A673 (cell line): ENCODE measurements around the gene YTHDF2. TPM values are rescaled to one million over a fixed set of nuclear protein-coding genes. Genes with fewer than 3 reads are reported as not detected.

Source experiments
- BruUV-seq: library from RNA; stranded (reverse); fragments of 400-500 nt; replicated peaks from 2 replicates; lab custom pipeline; 2021; lab: Mats Ljungman, UMichigan
- CTCF ChIA-PET: fragments of 300-600 bp; sonication (Branson Sonifier 250); formaldehyde crosslinking; loops from one replicate; lab custom pipeline; 2022; ENCODE audit warnings: antibody characterized with exemption; lab: Charles Lee
- POLR2A ChIA-PET: fragments of 300-600 bp; sonication (Branson Sonifier 250); formaldehyde crosslinking; loops from one replicate; lab custom pipeline; 2022; ENCODE audit warnings: antibody characterized with exemption; ENCODE audit not compliant: low non-redundant PET; lab: Charles Lee
- DNase-seq: peaks from one replicate; pipeline ENCODE4 v3.0.0-alpha.2; 2015; ENCODE audit warnings: low spot score
- H3K27ac ChIP-seq: fragments of 200-600 bp; sonication (generic); 2 replicates; pipeline ENCODE4 v1.5.1; 2016; ENCODE audit warnings: mixed run types, low read depth, mild to moderate bottlenecking, mixed read lengths, antibody characterized with exemption, low read length; ENCODE audit not compliant: poor library complexity, severe bottlenecking
- H3K27me3 ChIP-seq: fragments of 200-600 bp; sonication (generic); replicated peaks from 2 replicates; pipeline ENCODE4 v1.6.1; 2017; ENCODE audit warnings: mixed run types, low read depth, mild to moderate bottlenecking, mixed read lengths, antibody characterized with exemption, low read length; ENCODE audit not compliant: insufficient read depth, poor library complexity
- H3K36me3 ChIP-seq: fragments of 200-600 bp; sonication (generic); 2 replicates; pipeline ENCODE4 v1.6.1; 2016; ENCODE audit warnings: mixed run types, mild to moderate bottlenecking, mixed read lengths, antibody characterized with exemption, low read length; ENCODE audit not compliant: insufficient read depth, poor library complexity, severe bottlenecking
- H3K4me1 ChIP-seq: fragments of 200-600 bp; sonication (generic); 2 replicates; pipeline ENCODE4 v1.6.1; 2017; ENCODE audit warnings: mixed run types, mild to moderate bottlenecking, mixed read lengths, antibody characterized with exemption, low read length; ENCODE audit not compliant: insufficient read depth, poor library complexity, severe bottlenecking
- H3K4me3 ChIP-seq: fragments of 200-600 bp; sonication (generic); 2 replicates; pipeline ENCODE4 v1.5.1; 2016; ENCODE audit warnings: low read depth, mixed run types, mild to moderate bottlenecking, mixed read lengths, low read length; ENCODE audit not compliant: poor library complexity, severe bottlenecking
- H3K9me3 ChIP-seq: fragments of 200-600 bp; sonication (generic); 2 replicates; pipeline ENCODE4 v1.6.1; 2016; ENCODE audit warnings: mixed run types, low read depth, mild to moderate bottlenecking, mixed read lengths, antibody characterized with exemption, low read length; ENCODE audit not compliant: poor library complexity, severe bottlenecking
- EZH2 ChIP-seq: fragments of 200-600 bp; sonication (generic); IDR thresholded peaks from 2 replicates; pipeline ENCODE4 v1.6.1; 2017; ENCODE audit warnings: borderline replicate concordance, low read depth, mild to moderate bottlenecking, mixed read lengths, antibody characterized with exemption, low read length; ENCODE audit not compliant: poor library complexity, severe bottlenecking
- intact Hi-C: fragments of 100-400 bp; cut with micrococcal nuclease; formaldehyde crosslinking; loops from one replicate; pipeline ENCODE4 v1.10.0; 2022; ENCODE audit not compliant: unreplicated experiment
- total RNA-seq: library from RNA; stranded (reverse); gene quantifications from 2 replicates; pipeline ENCODE4 v1.2.3, GENCODE V29; 2021
- TF ChIP-seq, protein P1 (sequence below): fragments of 300-800, 200-600 bp; sonication (generic); conservative IDR thresholded peaks from 2 replicates; pipeline ENCODE4 v1.5.1; 2017; ENCODE audit warnings: low read depth, mild to moderate bottlenecking, antibody characterized with exemption, low read length, moderate library complexity, mixed read lengths

YTHDF2 gene
- total RNA-seq, 1 experiment from 2014 or later, result 111 TPM

DNA sequence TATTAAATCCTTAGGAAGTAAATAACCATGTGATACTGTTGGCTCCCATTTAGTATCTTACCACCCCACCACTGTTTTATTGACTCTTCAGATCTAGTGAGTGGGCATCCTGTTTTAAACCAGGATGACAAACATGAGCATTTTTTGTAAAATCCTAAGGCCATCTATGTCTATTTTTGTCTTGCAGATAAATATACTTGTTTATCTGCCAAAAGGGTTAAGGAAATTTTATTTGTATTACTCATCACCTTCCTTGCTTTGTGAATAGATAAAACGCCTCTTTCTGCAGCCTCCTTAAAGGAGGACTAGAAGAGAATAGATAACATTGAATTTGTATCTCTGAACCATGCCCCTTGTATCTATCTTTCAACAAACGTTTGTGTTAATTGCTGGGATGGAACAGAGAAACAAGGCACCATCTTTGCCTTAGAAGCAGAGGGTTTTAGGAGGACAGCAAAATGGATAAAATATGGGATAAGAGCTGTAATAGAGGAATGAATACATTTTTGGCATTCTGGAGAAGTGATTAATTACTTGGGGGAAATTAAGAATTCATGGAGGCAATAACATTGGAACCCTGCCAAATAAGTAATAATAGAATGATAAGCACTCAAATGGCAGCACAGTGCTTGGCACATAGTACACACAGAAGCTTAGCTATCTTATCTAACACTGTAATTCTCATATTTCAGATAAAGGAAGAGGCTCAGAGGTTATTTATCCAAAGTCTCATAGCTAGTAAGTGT is 14.7 kb downstream of the YTHDF2 start:
- Histone ChIP-seq H3K36me3 (peaks cover 34% of the 10 kb centered on the region), H3K4me3 (no peak overlapping the region), H3K27me3 (no peaks in the 10 kb centered on the region), H3K4me1 (peaks cover 28% of the 10 kb centered on the region), H3K27ac (no peak overlapping the region), H3K9me3 (no peaks in the 10 kb centered on the region)
- CTCF ChIA-PET, result no interaction called here
- DNase-seq, result no peak
- POLR2A ChIA-PET, result no interaction called here
- no peak for TF ChIP-seq EZH2
- TF ChIP-seq, protein P1, sequence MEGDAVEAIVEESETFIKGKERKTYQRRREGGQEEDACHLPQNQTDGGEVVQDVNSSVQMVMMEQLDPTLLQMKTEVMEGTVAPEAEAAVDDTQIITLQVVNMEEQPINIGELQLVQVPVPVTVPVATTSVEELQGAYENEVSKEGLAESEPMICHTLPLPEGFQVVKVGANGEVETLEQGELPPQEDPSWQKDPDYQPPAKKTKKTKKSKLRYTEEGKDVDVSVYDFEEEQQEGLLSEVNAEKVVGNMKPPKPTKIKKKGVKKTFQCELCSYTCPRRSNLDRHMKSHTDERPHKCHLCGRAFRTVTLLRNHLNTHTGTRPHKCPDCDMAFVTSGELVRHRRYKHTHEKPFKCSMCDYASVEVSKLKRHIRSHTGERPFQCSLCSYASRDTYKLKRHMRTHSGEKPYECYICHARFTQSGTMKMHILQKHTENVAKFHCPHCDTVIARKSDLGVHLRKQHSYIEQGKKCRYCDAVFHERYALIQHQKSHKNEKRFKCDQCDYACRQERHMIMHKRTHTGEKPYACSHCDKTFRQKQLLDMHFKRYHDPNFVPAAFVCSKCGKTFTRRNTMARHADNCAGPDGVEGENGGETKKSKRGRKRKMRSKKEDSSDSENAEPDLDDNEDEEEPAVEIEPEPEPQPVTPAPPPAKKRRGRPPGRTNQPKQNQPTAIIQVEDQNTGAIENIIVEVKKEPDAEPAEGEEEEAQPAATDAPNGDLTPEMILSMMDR, result no peak
- intact Hi-C loops, result no loop called here
- BruUV-seq, result no TSS peak

GRCh38 chr1:28755701-28756100 is 19.0 kb downstream of the YTHDF2 start:
- ChIA-PET CTCF (no interaction called here), POLR2A (interaction anchor here (0.7 kb wide), 1 partner anchor 96 kb away, joined by 3 read pairs; no protein-coding TSS in a partner anchor)
- no peak for TF ChIP-seq EZH2
- Histone ChIP-seq H3K4me3 (no peak overlapping the region), H3K27ac (no peak overlapping the region), H3K9me3 (no peaks in the 10 kb centered on the region), H3K27me3 (no peaks in the 10 kb centered on the region), H3K4me1 (peaks cover 15% of the 10 kb centered on the region), H3K36me3 (peaks cover 37% of the 10 kb centered on the region)
- intact Hi-C loops, result no loop called here
- BruUV-seq, result no TSS peak
- DNase-seq, result no peak

GRCh38 chr1:28756846-28757245 is 20.1 kb downstream of the YTHDF2 start:
- Histone ChIP-seq H3K27ac (no peak overlapping the region), H3K36me3 (peaks cover 31% of the 10 kb centered on the region), H3K4me1 (peaks cover 6% of the 10 kb centered on the region), H3K4me3 (no peak overlapping the region), H3K9me3 (no peaks in the 10 kb centered on the region), H3K27me3 (no peaks in the 10 kb centered on the region)
- intact Hi-C loops, result no loop called here
- no peak for TF ChIP-seq EZH2
- TF ChIP-seq, protein P1, result peak; percentile 33; the same call in 1 of the 2 replicates
- no peak for DNase-seq
- ChIA-PET POLR2A (no interaction called here), CTCF (no interaction called here)
- BruUV-seq, result no TSS peak

DNA sequence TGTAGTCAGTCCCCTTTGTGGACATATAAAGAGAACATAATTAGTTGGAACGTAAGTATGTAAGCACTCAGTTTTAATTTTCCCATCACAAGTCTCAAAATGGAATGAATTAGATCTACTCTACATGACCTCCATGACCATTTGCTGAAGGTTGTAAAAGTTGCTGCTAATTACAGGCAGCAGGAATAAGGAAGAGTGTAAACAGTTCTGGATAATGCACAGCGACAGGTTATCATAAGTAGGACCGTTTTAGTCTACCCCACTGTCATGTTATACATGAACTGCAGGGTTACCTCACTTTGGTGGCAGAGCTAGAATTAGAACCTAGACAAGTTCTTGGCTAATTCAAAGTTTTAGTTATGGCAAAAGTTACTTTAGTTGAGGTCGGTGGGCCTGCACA is 21.7 kb downstream of the YTHDF2 start:
- no peaks in the 10 kb centered on the region for H3K27me3 ChIP-seq
- no peak for DNase-seq
- ChIA-PET POLR2A (no interaction called here), CTCF (no interaction called here)
- H3K9me3 ChIP-seq, result no peaks in the 10 kb centered on the region
- H3K4me1 ChIP-seq, result peaks cover 6% of the 10 kb centered on the region
- no TSS peak for BruUV-seq
- no peak overlapping the region for H3K27ac ChIP-seq
- H3K4me3 ChIP-seq, result no peak overlapping the region
- peaks cover 30% of the 10 kb centered on the region for H3K36me3 ChIP-seq
- no peak for TF ChIP-seq EZH2
- TF ChIP-seq, protein P1, result no peak
- intact Hi-C loops, result no loop called here
